ENCODE measurements around the gene GIMAP7.

GRCh38 chr7:150564006-150564405 lies 49.3 kb downstream of the GIMAP7 start:
- TF ChIP-seq, protein P1, sequence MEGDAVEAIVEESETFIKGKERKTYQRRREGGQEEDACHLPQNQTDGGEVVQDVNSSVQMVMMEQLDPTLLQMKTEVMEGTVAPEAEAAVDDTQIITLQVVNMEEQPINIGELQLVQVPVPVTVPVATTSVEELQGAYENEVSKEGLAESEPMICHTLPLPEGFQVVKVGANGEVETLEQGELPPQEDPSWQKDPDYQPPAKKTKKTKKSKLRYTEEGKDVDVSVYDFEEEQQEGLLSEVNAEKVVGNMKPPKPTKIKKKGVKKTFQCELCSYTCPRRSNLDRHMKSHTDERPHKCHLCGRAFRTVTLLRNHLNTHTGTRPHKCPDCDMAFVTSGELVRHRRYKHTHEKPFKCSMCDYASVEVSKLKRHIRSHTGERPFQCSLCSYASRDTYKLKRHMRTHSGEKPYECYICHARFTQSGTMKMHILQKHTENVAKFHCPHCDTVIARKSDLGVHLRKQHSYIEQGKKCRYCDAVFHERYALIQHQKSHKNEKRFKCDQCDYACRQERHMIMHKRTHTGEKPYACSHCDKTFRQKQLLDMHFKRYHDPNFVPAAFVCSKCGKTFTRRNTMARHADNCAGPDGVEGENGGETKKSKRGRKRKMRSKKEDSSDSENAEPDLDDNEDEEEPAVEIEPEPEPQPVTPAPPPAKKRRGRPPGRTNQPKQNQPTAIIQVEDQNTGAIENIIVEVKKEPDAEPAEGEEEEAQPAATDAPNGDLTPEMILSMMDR (IDR thresholded peaks at IDR 0.05; ENCODE audit: low read length): no peak
- no peak for TF ChIP-seq EZH2 (optimal IDR thresholded peaks at IDR 0.05; ENCODE audit: low read depth, low read length)
